HG02852 (cell line): ENCODE measurements around the gene SKAP2.

ENCODE experiments used
- ATAC-seq: cut with Tn5 transposase; IDR thresholded peaks from one replicate; pipeline ENCODE4 v1.9.1; 2021; ENCODE audit warnings: mild to moderate bottlenecking, moderate library complexity; ENCODE audit not compliant: unreplicated experiment

SKAP2 gene

DNA sequence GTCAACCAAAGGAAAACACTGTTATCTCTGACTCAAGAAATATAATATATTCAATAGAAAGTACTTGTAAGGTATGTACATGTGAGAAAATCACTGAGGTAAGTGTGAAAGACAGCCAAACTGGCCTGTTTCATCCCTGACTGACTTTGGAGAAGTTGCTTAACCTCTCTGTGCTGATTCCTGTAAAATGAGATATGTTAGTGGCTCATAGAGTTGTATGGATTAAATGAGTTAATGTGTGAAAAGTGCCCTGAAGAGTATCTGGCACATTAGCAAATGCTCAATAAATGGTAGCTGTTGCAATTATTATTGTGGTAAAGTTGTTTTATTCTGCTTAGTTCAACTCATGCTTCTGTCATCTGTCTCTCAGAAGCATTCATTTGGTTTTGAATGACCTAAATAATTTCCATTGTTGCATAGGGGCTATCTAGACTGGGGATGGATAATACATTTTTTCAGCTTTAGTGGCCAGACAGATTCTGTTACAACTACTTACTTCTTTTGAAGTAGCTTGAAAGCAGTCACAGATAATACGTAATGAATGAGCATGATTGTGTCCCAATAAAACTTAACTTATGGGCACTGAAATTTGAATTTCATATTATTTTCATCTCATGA lies 84.3 kb downstream of the SKAP2 start:
- no peak for ATAC-seq

DNA sequence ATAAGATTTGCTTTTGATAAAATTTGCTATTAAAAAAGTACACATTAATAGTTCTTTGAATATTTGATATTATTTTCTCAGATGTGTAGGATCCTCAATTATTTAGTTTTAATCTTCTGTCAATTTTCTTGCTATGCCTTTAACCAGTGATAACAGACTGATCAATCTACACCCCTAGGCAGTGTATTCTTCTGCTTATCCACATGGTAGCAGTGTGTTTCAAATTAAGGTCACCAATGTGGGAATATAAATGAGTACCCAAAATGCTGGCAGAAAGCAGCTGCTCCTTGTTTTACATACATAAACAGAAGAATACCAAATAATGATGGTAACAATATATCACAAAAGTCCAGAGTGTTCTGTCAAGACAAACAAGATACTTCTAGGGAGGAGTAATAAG lies 87.0 kb downstream of the SKAP2 start:
- no peak for ATAC-seq

GRCh38 chr7:26760501-26760900 lies 103.9 kb downstream of the SKAP2 start:
- no peak for ATAC-seq

DNA sequence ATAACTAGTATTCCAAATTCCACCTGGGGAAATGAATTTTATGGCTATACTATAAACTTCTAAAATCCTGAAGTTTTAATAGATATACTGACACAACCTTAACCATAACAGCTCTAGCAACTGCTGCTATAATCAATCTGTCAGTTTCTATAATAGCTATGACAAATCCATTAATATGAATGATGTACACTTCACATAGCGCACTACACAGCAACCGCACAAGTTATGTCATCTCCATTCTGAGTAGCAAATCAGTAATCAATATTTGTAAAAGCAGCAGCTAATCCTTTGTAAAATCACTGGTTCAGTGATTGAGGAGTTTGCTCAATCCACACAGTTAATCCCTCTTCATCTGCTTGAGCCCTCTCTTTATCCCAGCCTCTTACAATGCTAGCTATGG lies 105.3 kb downstream of the SKAP2 start:
- ATAC-seq: no peak

DNA sequence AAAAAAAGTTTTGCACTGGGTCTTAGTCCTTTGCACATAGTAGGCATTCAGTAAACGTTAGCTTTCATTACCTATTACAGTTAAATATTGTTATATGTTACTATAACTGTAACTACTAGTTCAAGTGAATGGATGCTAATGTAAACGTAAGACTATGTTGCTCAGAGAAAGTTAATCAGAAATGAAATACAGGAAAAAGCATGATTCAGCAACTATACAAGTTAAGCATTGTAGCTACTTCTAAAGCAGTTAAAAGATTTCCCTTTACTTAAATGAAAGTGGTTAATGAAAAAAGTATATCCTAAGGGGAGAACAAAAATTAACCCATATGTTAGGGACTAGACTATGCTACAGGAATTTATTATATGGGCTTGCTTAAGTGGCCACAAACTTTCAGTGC lies 121.2 kb downstream of the SKAP2 start:
- ATAC-seq: no peak

GRCh38 chr7:26735976-26736600 lies 128.3 kb downstream of the SKAP2 start:
- ATAC-seq: no peak

GRCh38 chr7:26729150-26729775 lies 135.1 kb downstream of the SKAP2 start:
- no peak for ATAC-seq

DNA sequence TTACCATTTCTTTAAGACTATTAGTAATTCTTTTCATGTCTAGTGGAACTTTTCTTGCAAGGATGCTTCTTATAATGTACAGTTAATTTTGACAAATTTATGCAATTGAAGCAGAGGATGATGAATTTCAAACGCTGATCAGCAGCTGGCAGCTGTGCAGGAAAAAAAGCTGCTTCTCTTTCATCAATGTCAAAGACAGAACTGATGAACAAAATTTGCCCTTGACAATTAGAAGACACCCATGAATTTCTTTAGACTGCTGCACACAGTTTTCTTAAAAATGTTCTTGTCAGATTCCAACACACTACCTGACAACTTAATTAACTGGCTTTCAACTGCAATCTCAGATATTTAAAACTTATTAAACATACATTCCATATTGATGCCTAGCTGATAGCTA lies 138.3 kb downstream of the SKAP2 start:
- no peak for ATAC-seq

DNA sequence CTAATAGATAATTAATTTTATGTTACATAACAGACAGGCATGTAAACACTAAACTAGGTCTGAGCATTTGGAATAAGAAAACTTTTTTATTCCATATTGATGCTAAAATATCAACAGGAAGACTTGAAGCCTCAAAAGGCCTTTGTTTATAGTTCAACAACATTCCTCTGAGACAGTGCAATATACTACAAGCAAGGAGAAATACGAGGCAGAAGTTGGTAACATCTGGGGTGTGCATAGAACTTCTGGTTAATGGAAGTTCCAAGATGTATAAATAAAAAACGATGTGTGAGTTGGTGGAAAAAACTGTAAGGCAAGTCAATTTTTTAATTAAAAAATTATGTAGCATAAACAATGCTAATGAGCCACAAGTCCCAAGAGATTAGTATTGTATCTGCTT lies 139.6 kb downstream of the SKAP2 start:
- ATAC-seq: no peak

DNA sequence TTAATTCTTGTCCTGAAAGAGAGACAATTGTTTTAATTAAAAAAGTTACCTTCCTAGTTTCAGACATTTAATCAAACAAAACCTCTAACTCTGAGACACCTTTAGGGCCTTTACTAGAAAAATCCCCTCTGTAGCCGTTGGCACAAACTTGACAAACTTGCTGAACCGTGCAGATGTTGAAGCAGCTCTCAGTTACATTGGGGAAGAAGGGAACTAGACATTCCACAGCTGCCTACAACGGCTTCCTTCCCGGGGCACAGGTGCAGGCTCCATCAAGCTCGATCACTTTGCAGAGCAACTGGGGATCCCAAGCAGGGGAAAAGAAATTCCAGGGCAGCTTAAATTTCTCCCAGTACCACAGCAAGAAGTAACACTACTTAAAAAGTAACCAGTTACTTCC lies 141.3 kb downstream of the SKAP2 start:
- no peak for ATAC-seq

DNA sequence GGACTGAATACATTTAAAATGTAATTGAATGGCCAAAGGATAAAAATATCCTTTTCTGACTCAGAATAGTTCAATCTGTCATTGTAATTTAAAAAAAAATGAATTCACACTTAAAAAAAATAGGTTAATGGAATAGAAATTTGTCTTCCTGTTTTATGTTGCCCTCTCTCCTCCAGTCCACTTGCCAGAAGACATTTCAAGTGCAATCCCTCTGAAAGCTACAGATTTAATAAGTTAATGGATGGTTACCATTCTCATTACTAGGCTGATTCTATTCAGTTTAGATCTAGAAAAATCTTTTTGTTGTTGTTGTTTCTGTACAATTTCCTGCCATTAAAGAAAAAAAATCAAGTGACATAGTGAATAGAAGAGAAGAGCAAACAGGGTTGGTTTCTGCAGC lies 142.9 kb downstream of the SKAP2 start:
- no peak for ATAC-seq

- no peak for ATAC-seq
These were observed 146.3 kb downstream of the SKAP2 start for GRCh38 chr7:26718063-26718462.

- no peak for ATAC-seq
These were observed 150.0 kb downstream of the SKAP2 start for GRCh38 chr7:26714438-26714837.

- ATAC-seq: no peak
These were observed 150.4 kb downstream of the SKAP2 start for GRCh38 chr7:26714006-26714405.

DNA sequence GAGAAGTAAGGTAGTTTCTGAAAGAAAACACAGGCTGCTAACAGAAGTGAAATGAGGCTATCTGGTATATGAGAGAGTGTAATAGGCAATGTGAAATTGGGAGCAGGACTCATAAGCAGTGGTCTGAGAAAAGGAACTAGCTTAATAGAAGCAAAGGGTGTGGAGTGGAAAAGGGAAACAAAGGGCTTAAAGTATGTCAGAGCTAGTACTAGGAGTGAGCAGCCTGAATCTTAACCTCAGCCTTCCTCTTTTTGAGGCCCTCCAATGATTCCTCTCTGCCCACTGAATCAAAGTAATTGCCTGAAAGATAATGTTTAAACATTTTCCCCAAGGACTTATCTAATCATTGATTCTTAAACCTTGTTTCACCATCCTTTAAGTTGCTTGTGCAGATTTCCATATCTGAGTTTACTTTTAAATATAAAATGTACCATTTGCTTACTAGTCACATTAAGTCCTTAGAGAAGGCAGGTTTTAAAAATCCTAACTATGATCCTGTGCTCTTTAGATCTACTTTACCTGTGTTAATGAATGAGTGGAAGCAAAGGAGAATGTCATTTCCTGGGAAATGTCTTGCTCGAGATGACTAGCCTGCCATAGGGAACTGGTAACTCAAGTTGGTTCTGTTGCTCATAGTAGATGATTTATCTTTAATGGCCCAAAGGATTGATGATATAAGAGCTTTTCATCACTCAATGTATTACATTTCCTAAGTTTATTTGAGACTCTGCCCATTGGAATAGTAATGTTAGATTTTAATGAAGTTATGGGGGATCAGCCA lies 155.0 kb downstream of the SKAP2 start:
- no peak for ATAC-seq

- no peak for ATAC-seq
These were observed 158.8 kb downstream of the SKAP2 start for GRCh38 chr7:26705567-26705966.

GRCh38 chr7:26704786-26705185 lies 159.6 kb downstream of the SKAP2 start:
- no peak for ATAC-seq

DNA sequence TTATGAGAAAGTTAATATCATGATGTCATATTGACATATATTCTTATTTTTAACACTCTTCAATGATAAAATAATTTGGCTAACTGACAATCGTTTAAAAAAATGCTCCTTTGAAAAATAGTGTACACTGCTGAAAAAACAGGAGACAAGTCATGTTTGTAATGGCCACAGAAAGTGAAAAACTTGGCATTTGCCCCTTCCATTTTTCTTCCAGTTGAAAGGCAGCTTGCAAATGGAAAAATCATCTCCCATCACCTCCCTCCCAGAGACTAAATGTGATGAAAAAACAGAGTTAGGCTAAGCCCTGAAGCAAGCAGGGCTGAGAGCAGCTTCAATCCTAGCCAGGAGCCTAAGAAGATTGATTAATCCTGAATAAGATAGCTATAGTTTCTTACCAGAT lies 160.4 kb downstream of the SKAP2 start:
- no peak for ATAC-seq

DNA sequence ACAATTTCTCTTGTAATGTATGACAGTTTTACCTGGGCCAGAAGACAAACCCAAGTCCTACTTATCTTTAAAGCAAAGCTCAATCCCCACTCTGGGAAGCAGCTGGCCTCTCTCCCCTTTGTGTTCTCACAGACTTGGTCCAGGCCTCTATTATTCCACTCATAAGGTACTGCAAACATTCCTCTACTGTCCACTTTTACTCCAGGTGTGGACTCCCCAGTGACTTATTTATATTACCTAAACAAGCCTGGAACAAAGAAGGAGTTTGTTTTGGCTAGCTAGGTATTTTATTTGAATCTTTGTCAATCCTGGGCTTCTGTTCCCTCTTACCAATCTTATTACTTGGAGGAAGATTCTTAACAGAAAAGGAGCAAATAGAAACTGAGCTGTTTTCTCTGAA lies 163.5 kb downstream of the SKAP2 start:
- no peak for ATAC-seq

- ATAC-seq: no peak
These were observed 164.0 kb downstream of the SKAP2 start for GRCh38 chr7:26700386-26700785.

GRCh38 chr7:26699766-26700165 lies 164.6 kb downstream of the SKAP2 start:
- no peak for ATAC-seq

DNA sequence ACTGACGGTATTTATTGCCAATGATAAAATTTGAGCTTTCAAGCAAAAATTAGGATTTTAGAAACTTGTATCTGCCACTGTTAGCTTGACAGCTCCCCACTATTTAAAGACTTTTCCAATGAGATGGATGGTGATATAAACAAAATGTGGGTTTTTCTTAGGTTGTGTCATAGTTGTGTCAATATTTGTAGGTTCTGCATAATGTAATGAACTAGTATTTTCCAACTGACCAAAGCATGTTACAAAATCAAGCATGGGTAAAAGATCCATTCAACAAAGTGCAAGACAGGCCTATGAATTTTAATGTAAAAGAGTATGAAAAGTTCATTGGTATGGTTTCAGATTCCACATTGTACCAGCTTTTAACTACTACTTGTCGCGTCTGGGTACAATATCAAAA lies 165.6 kb downstream of the SKAP2 start:
- ATAC-seq: no peak
